HG02759 (cell line): ENCODE measurements around the gene NUP62.
A peak's percentile ranks its signal among the peaks of the same experiment; 100 is the strongest.
"Not testable (repeated sequence)": the region's sequence is repeated elsewhere in the genome, so short reads cannot be mapped to it uniquely, and the experiment has no call there.

Experiments
- ATAC-seq: cut with Tn5 transposase; IDR thresholded peaks from one replicate; pipeline ENCODE4 v1.9.1; 2021; ENCODE audit warnings: mild to moderate bottlenecking, moderate library complexity; ENCODE audit not compliant: unreplicated experiment

The NUP62 gene

DNA sequence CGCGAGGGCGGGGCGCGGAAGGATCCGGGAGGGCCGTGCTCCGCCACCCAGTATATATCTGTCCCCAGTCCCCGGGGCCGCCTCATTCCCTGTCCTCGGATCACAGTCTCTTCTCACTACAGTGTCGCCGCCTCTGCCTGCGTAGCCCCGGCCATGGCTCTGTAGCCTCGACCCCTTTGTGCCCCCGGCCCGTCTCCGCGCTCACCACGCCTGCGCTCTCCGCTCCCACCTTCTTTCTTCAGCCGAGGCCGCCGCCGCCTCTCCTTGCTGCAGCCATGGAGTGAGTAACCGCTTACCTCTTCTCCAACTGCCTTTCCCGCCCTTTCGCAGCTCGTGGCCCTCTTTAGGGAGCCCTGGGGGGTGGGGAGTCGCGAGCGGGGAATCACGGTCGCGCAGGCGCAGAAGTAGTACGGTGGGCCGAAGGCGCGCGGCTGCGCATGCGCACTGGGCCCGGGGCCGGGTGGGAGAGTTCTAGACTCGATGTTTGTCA lies at the start of gene NUP62, which contains the start of gene ATF5:
TSS of gene NUP62 (minus strand) at position 384 of the 490 bp plus-strand sequence. CDS start 19,697 bp downstream, outside the sequence.
TSS of gene ATF5 (plus strand) at position 85 of the 490 bp plus-strand sequence. CDS start 1,646 bp downstream, outside the sequence.
- ATAC-seq = peak; percentile 64

DNA sequence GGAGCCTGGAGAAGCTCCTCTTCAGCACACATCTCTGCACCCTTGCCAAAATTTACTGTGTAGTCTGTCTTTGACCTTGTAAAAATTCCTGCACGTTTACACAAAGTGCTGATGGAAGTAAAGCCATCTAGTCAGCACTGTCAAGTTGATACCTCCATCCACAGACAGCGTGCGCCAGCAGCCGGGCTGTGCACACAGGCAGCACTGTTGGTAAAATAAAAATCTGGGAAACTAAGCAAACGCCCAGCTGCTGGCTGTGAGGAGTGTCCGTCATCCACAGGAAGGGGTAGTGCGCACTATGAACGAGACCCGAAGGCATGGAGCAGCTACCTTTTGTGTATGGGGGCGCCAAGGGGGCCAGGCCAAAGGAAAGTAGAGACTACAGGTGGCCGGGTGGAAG lies 49.0 kb upstream of the NUP62 start:
- no peak for ATAC-seq

DNA sequence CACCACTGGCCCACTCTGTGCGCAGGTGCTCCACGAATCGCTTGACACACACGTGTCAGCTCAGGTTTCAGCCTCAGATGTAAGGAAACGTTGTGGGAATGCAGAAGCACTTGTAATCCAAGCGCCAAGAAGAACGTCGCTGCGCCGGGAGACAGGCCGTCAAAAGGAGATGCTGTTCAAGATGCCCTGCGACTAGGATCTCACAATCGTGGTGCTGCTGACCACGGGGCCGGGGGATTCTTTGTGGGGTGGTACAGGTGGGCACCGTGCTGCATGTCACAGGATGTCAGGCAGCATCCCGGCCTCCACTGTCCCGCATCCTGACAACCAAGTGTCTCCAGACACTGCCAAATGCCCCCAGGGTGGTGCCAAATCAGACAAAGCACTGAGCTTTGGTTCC lies 48.6 kb upstream of the NUP62 start:
- no peak for ATAC-seq

GRCh38 chr19:49977076-49977475 lies 47.8 kb upstream of the NUP62 start:
- no peak for ATAC-seq

- no peak for ATAC-seq
These were observed 47.2 kb upstream of the NUP62 start for GRCh38 chr19:49976496-49976895.

GRCh38 chr19:49975051-49975450 lies 45.7 kb upstream of the NUP62 start:
- ATAC-seq = no peak

- no peak for ATAC-seq
These were observed 44.7 kb upstream of the NUP62 start for GRCh38 chr19:49973987-49974386.

- ATAC-seq = no peak
These were observed 43.5 kb upstream of the NUP62 start for GRCh38 chr19:49972841-49973240.

- no peak for ATAC-seq
These were observed 42.7 kb upstream of the NUP62 start for GRCh38 chr19:49971991-49972411.

DNA sequence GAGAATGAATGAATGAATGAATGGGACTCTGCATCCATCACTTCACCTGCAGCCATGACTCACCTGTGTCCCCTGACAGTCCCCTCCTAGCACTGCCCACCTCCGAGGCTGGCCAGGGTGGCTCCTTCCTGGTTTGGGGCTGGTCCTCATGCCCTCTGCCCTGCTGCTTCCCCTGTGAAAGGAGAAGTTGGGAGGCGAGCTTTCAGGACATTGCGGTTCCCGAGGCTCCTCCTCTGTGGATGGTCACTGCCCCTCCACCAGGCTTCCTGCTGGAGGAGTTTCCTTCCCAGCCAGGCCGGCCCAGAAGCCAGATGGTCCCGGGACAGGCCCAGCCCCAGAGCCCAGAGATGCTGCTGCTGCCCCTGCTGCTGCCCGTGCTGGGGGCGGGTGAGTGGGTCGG lies 40.1 kb upstream of the NUP62 start:
- not testable (repeated sequence) for ATAC-seq

GRCh38 chr19:49968279-49968922 lies 39.1 kb upstream of the NUP62 start:
- ATAC-seq = no peak

DNA sequence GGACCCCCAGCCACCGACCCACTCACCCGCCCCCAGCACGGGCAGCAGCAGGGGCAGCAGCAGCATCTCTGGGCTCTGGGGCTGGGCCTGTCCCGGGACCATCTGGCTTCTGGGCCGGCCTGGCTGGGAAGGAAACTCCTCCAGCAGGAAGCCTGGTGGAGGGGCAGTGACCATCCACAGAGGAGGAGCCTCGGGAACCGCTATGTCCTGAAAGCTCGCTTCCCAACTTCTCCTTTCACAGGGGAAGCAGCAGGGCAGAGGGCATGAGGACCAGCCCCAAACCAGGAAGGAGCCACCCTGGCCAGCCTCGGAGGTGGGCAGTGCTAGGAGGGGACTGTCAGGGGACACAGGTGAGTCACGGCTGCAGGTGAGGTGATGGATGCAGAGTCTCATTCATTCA lies 31.7 kb upstream of the NUP62 start, which contains the start of gene SIGLEC11:
TSS of gene SIGLEC11 (minus strand) at position 193 of the 400 bp plus-strand sequence. CDS start at position 102, 91 bp downstream.
- not testable (repeated sequence) for ATAC-seq

DNA sequence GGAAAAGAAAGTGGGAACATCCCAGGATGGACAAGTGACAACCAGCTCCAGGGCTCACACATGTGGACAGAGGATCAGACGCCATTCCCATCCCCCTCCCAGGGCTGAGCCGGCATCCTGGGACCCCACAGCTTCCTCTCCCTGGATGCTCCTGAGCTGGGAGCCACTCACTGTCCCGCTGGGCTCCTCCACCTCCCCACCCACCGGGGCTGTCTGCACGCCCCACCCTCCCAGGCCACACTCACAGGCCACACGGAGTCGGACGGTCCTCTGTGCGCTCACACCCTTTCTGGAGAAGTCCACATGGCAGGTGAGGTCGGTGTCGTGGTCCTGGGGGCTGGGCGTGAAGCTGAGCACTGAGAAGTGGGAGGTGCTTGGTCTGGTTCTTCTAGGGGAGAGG lies 30.6 kb upstream of the NUP62 start:
- ATAC-seq = not testable (repeated sequence)

DNA sequence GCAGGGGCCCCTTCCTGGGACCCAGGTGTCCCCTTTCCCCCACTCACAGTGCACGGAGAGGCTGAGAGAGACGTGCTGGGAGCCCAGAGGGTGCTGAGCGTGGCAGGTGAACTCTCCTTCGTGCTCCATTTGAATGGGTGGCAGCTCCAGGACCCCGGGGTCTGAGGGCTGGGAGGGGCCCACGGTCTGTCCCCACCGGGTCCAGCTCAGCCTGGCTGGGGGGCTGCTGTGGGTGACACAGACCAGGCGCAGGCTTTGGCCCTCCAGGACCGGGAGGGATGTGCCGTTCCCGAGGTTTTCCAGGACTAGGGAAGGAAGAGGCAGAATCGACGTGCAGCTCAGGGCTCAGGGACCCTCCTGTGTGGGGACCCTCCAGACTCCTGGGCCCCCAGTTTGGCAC lies 29.3 kb upstream of the NUP62 start:
- not testable (repeated sequence) for ATAC-seq

DNA sequence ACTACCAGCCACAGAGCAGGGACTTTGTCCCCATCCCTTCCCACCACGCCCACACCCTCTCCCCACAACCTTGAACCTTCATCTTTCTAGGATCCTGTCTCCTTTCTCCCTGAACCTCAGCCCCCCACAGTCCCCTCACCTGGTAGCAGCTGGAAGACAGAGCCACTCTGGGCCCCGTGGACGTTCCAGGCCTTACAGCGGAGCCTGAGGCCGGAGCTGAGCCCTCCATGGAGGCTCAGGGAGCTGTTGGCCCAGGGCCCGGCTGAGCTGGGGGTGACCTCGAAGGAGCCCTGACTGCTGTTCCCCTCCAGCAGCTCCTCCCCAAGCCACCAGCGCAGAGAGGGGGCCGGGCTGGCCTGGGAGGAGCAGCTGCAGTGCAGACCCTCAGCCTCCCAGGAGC lies 28.8 kb upstream of the NUP62 start:
- not testable (repeated sequence) for ATAC-seq

DNA sequence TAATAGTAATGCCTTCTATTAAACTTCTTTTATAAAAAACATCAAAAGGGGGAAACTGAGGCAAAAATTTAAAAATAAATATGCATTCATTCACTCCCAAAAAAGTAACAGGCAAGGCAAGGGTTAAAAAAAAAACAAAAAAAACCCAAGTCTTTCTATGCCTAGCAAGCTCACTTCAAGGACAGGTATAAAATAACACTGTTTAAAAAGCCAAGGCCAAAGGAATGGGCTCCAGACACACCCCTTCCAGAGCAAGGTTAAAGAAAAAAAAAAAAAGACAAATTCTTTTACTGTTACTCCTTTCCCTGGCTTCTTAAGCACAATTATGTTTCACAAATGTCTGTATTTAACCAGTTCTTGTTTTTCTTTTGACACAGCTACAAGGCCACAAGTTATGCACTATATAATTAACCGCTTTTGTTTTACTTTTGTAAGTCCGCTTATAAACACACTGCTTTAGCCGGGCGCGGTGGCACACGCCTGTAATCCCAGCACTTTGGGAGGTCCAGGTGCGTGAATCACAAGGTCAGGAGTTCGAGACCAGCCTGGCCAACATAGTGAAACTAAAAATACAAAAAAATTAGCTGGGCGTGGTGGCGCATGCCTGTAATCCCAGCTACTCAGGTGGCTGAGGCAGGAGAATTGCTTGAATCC lies 28.1 kb upstream of the NUP62 start:
- no peak for ATAC-seq

- ATAC-seq = no peak
These were observed 26.8 kb upstream of the NUP62 start for GRCh38 chr19:49956115-49956495.

DNA sequence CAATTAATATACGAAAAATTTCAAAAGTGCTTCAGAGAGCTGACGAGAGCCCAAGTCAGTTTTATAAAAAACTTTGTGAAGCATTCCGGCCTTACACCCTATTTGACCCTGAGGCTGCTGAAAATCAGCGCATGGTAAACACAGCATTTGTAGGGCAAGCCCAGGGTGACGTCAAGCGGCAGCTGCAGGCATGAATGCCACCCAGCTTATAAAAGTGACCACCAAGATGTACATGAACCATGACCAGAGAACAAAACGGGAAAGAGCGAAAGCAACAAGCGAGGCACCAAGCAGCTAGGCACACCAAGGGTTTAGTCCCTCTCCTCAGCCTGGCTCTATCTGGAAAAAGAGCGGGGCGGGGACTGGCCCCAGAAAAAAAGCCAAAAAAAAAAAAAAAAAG lies 25.6 kb upstream of the NUP62 start:
- no peak for ATAC-seq

DNA sequence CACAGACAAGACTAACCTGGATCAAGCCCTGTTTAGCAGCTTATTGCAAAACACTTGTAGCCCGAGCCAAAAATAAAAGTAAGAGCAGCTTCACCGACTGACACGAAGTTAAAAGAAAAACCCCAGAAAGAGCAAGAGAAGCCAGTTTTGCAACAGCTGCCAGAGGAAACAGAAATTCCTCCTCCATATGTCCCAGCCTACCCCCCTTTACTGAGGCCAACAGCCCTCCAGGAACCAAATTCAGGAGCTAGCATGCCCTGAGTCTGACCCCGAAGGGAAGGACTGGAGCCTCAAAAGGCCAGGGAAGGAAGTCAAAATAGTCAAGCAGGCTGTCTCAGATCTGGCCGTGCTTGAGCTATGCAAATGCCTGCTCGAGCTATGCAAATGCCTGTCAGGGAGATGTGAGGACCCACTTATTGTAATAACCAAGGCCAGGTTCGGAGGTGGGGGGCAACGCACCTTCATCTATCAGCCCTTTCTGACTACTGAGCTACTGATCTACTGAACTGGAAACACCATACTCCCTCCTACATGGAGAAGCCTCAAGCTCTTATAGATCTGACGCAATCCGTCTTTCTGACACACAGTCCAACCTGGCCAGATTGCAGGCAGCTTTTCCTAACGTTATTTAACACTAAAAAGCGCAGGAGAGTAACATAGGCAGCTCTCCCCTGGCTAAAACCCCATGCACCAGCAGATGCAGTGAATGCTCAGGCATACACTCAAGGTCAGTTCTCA lies 25.0 kb upstream of the NUP62 start:
- ATAC-seq = no peak

DNA sequence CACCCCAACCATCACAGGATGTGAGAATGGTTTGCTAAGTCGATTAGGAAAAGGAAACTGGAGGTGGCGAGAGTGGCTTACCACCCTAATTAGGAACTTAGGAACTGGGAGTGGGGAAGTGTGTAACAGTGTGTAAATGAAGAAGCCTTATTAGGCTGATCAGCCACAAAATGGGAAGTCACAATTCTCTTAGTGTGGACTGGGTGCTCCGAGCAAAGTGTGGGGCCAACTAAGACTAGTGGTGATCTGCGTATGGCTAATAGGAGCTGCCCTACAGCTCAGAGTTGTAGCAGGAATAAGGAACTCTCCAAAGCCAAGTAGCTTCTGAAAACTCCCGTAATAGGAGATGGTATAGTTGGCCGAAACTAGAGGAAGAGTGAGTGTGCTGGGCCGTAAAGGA lies 24.1 kb upstream of the NUP62 start:
- no peak for ATAC-seq

- ATAC-seq = no peak
These were observed 23.6 kb upstream of the NUP62 start for GRCh38 chr19:49952906-49953305.

DNA sequence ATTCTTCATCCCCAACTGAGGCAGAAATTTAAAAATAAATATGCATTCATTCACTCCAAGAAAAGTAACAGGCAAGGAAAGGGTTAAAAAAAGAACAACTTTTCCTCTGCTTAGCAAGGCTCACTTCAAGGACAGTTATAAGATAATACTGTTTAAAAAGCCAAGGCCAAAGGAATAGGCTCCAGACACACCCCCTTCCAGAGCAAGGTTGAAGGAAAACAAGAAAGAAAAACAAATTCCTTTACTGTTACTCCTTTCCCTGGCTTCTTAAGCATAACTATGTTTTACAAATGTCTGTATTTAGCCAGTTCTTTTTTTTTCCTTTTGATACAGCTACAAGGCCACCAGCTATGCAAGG lies 23.2 kb upstream of the NUP62 start:
- ATAC-seq = no peak
